HEK293T (cell line): ENCODE measurements around the gene CPED1.

Experiments
- BHLHE40 ChIP-seq: fragments of 450-650 bp; IDR thresholded peaks from 2 replicates; pipeline ENCODE4 v1.6.1; 2016; ENCODE audit warnings: mild to moderate bottlenecking, moderate library complexity, borderline replicate concordance
- CTBP1 ChIP-seq: fragments of 450-650 bp; IDR thresholded peaks from 2 replicates; pipeline ENCODE4 v1.6.1; 2016; ENCODE audit warnings: borderline replicate concordance
- ELF4 ChIP-seq: fragments of 450-650 bp; IDR thresholded peaks from 2 replicates; pipeline ENCODE4 v1.6.1; 2017; ENCODE audit warnings: antibody characterized with exemption
- FOXA1 ChIP-seq: fragments of 450-650 bp; IDR thresholded peaks from 2 replicates; pipeline ENCODE4 v1.6.1; 2016; ENCODE audit warnings: mild to moderate bottlenecking
- FOXK2 ChIP-seq: fragments of 450-650 bp; IDR thresholded peaks from 2 replicates; pipeline ENCODE4 v1.6.1; 2016; ENCODE audit warnings: mild to moderate bottlenecking
- FOXM1 ChIP-seq: fragments of 450-650 bp; IDR thresholded peaks from 2 replicates; pipeline ENCODE4 v1.6.1; 2017; ENCODE audit warnings: mild to moderate bottlenecking, borderline replicate concordance
- HDGF ChIP-seq: fragments of 450-650 bp; IDR thresholded peaks from 2 replicates; pipeline ENCODE4 v1.6.1; 2017; ENCODE audit warnings: antibody characterized with exemption, borderline replicate concordance
- L3MBTL2 ChIP-seq: fragments of 450-650 bp; conservative IDR thresholded peaks from 2 replicates; pipeline ENCODE4 v1.6.1; 2016; ENCODE audit warnings: mild to moderate bottlenecking
- LEF1 ChIP-seq: fragments of 450-650 bp; IDR thresholded peaks from 2 replicates; pipeline ENCODE4 v1.6.1; 2017; ENCODE audit warnings: mild to moderate bottlenecking, borderline replicate concordance
- PKNOX1 ChIP-seq: fragments of 450-650 bp; IDR thresholded peaks from 2 replicates; pipeline ENCODE4 v1.6.1; 2016
- SP1 ChIP-seq: fragments of 450-650 bp; IDR thresholded peaks from 2 replicates; pipeline ENCODE4 v1.6.1; 2017
- SUZ12 ChIP-seq: fragments of 450-650 bp; IDR thresholded peaks from 2 replicates; pipeline ENCODE4 v1.6.1; 2016; ENCODE audit warnings: mild to moderate bottlenecking
- TARDBP ChIP-seq: fragments of 450-650 bp; IDR thresholded peaks from 2 replicates; pipeline ENCODE4 v1.6.1; 2016
- ZNF384 ChIP-seq: fragments of 450-650 bp; IDR thresholded peaks from 2 replicates; pipeline ENCODE4 v1.6.1; 2016

- TF ChIP-seq FOXM1: no peak
- no peak for TF ChIP-seq CTBP1
- no peak for TF ChIP-seq ZNF384
- TF ChIP-seq TARDBP: no peak
- no peak for TF ChIP-seq LEF1
- TF ChIP-seq PKNOX1: no peak
- TF ChIP-seq HDGF: no peak
- no peak for TF ChIP-seq FOXA1
- no peak for TF ChIP-seq L3MBTL2
- TF ChIP-seq SP1: no peak
- no peak for TF ChIP-seq ELF4
- no peak for TF ChIP-seq BHLHE40
- no peak for TF ChIP-seq FOXK2
- TF ChIP-seq SUZ12: no peak
Observed at GRCh38 chr7:121182281-121182680, 193.8 kb downstream of the CPED1 start.
